Measurements from ENCODE around the gene LRRC4B.

- TF ChIP-seq POLR2A (IDR thresholded peaks at IDR 0.05) (no peak), CTCF (IDR thresholded peaks at IDR 0.05) (no peak), EP300 (IDR thresholded peaks at IDR 0.05) (no peak)
Measured at GRCh38 chr19:50476907-50477238, 91.4 kb downstream of the LRRC4B start.
